Trophoblast cell (in vitro differentiated cells and primary cell): ENCODE results near the gene MT1G. TPM values are rescaled to one million over a fixed set of nuclear protein-coding genes. Genes with fewer than 3 reads are reported as not detected.
"Not testable (repeated sequence)": the region's sequence is repeated elsewhere in the genome, so short reads cannot be mapped to it uniquely, and the experiment has no call there.

Source experiments
- DNase-seq, 2 donors: peaks; one replicate each; pipeline ENCODE4 v3.0.0-alpha.2; 2016
- H2AFZ ChIP-seq: 2 replicates; pipeline ENCODE4 v1.6.1; 2013; ENCODE audit warnings: low read length, moderate library complexity, mild to moderate bottlenecking; ENCODE audit not compliant: insufficient read depth, poor library complexity
- H2AK5ac ChIP-seq: 2 replicates; pipeline ENCODE4 v1.6.1; 2013; ENCODE audit warnings: mild to moderate bottlenecking, low read length
- H2BK120ac ChIP-seq: 2 replicates; pipeline ENCODE4 v1.6.1; 2013; ENCODE audit warnings: low read length, mild to moderate bottlenecking, moderate library complexity; ENCODE audit not compliant: insufficient read depth, poor library complexity
- H2BK12ac ChIP-seq: 2 replicates; pipeline ENCODE4 v1.6.1; 2013; ENCODE audit warnings: mild to moderate bottlenecking, low read length, moderate library complexity
- H2BK5ac ChIP-seq: 2 replicates; pipeline ENCODE4 v1.6.1; 2013; ENCODE audit warnings: low read length, low read depth, moderate library complexity, mild to moderate bottlenecking; ENCODE audit not compliant: poor library complexity
- H3K14ac ChIP-seq: 2 replicates; pipeline ENCODE4 v1.6.1; 2013; ENCODE audit warnings: mild to moderate bottlenecking, low read length
- H3K18ac ChIP-seq: 2 replicates; pipeline ENCODE4 v1.6.1; 2013; ENCODE audit warnings: mild to moderate bottlenecking, low read length
- H3K23ac ChIP-seq: 2 replicates; pipeline ENCODE4 v1.6.1; 2013; ENCODE audit warnings: low read length
- H3K27ac ChIP-seq: 2 replicates; pipeline ENCODE4 v1.5.1; 2013; ENCODE audit warnings: low read depth, mild to moderate bottlenecking, inconsistent platforms, low read length, moderate library complexity
- H3K27me3 ChIP-seq: 2 replicates; pipeline ENCODE4 v1.6.1; 2013; ENCODE audit warnings: inconsistent platforms, mild to moderate bottlenecking, low read length, moderate library complexity; ENCODE audit not compliant: insufficient read depth
- H3K36me3 ChIP-seq, 2 experiments: 1 replicate in 1 of 2; 2 replicates in 1 of 2; pipeline ENCODE4 v1.6.1; 2013; ENCODE audit warnings: low read length in 2 of 2, mild to moderate bottlenecking in 2 of 2, moderate library complexity in 1 of 2; ENCODE audit not compliant: insufficient read depth in 2 of 2, control insufficient read depth in 1 of 2
- H3K4ac ChIP-seq: 2 replicates; pipeline ENCODE4 v1.6.1; 2013; ENCODE audit warnings: low read depth, mild to moderate bottlenecking, low read length, moderate library complexity
- H3K4me1 ChIP-seq, 2 experiments: 1 replicate in 1 of 2; 2 replicates in 1 of 2; pipeline ENCODE4 v1.6.1; 2013; ENCODE audit warnings: low read length in 2 of 2, mild to moderate bottlenecking in 2 of 2, moderate library complexity in 1 of 2; ENCODE audit not compliant: insufficient read depth in 2 of 2, control insufficient read depth in 1 of 2
- H3K4me2 ChIP-seq: 2 replicates; pipeline ENCODE4 v1.6.1; 2013; ENCODE audit warnings: inconsistent platforms, mild to moderate bottlenecking, low read length, moderate library complexity
- H3K4me3 ChIP-seq: 2 replicates; pipeline ENCODE4 v1.5.1; 2013; ENCODE audit warnings: mild to moderate bottlenecking, low read depth, low read length, inconsistent platforms
- H3K79me1 ChIP-seq: one replicate; pipeline ENCODE4 v1.6.1; 2013; ENCODE audit warnings: low read length
- H3K79me2 ChIP-seq: 2 replicates; pipeline ENCODE4 v1.6.1; 2013; ENCODE audit warnings: low read length, mild to moderate bottlenecking; ENCODE audit not compliant: control insufficient read depth, insufficient read depth, poor library complexity
- H3K9ac ChIP-seq: 2 replicates; pipeline ENCODE4 v1.6.1; 2013; ENCODE audit warnings: mild to moderate bottlenecking, low read length
- H3K9me3 ChIP-seq: 2 replicates; pipeline ENCODE4 v1.6.1; 2013; ENCODE audit warnings: low read depth, mild to moderate bottlenecking, control low read depth, inconsistent platforms, low read length; ENCODE audit not compliant: insufficient read depth
- H4K12ac ChIP-seq: 2 replicates; pipeline ENCODE4 v1.6.1; 2013; ENCODE audit warnings: low read depth, mild to moderate bottlenecking, low read length, moderate library complexity
- H4K8ac ChIP-seq: 2 replicates; pipeline ENCODE4 v1.6.1; 2013; ENCODE audit warnings: low read depth, mild to moderate bottlenecking, low read length, moderate library complexity
- H4K91ac ChIP-seq: one replicate; pipeline ENCODE4 v1.6.1; 2013; ENCODE audit warnings: low read depth, mild to moderate bottlenecking, low read length, moderate library complexity
- WGBS: extraction: QIAGEN DNeasy Blood & Tissue Kit; methylation state at CpG from one replicate; pipeline ENCODE4 v1.1.7; 2013; ENCODE audit warnings: missing lambda C conversion rate; ENCODE audit not compliant: insufficient read length, insufficient coverage; ENCODE audit errors: extremely low coverage; 5-methylcytosine and 5-hydroxymethylcytosine counted together
- polyA plus RNA-seq: library from polyadenylated mRNA; stranded (reverse); fragments of 200-250 nt; gene quantifications from 2 replicates; pipeline ENCODE4 v1.2.3, GENCODE V29; 2013

The MT1G gene
- 176 and 215 TPM in 2 replicates for polyA plus RNA-seq

DNA sequence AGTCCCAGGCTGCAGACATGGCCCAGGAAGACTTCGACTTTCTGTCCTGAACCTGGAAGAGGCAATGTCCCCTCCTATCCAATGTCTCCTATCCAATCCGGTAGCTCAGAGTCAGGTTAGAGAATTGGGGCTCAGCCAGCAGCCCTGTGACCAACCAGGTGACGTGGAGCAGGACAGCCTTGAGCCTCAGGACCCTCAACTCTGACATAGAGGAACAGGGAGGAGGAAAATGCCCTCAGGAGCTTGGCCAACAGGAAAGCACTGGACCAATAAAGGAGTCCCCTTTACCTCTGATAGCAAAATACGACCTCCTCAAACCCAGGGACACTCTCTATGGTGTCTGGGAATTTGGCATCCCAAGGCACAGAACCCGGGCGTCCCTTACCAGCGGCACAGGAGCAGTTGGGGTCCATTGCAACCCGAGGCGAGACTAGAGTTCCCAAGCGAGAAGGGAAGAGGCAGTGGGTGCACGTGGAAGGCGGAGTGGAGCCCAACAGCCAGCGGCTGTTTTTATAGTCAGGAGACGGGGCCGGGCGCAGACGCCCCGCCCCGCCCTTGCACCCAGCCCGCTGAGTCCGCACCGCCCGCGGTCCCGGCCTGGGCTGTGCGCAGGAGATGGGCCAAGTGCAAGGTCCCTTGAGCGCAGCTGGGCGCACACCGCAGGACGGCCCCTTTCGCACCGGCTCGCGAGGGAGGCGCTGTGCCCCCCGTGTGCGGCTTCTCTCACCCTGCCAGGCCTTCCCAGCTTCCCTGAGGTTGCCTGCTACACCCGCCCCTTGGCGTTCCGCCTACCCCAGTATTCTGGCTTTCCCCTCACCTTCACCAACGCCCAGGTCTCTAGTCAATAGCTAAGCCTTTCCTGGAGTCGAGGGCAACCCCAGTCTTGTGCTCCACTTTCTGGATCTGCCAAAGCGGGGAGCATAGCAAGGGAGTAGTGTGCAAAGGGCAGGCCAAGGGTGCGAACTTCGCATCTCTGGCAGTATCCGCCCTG is at the start of gene MT1G:
Gene MT1G, minus strand, starts transcription at position 485 of the 991 bp plus-strand sequence. Its CDS starts 72 bp downstream, at position 413.
- Histone ChIP-seq H3K79me2 (no peaks in the 10 kb centered on the region), H3K14ac (no peak within 1 kb of the TSS), H3K27me3 (peaks cover 72% of the 10 kb centered on the region), H3K4ac (no peak within 1 kb of the TSS), H4K91ac (no peak within 1 kb of the TSS), H3K9ac (no peak within 1 kb of the TSS), H2BK12ac (no peak within 1 kb of the TSS), H3K9me3 (peaks cover 7% of the 10 kb centered on the region), H4K8ac (no peak within 1 kb of the TSS), H2BK120ac (no peak within 1 kb of the TSS), H3K23ac (peak within 1 kb of the TSS; percentile 87), H3K36me3 (no peaks in the 10 kb centered on the region), H3K4me2 (no peak within 1 kb of the TSS), H3K79me1 (no peaks in the 10 kb centered on the region), H3K4me3 (no peak within 1 kb of the TSS), H3K4me1 (peaks cover 0 to 3% of the 10 kb centered on the region in 2 experiments), H2AFZ (no peak within 1 kb of the TSS), H2AK5ac (no peak within 1 kb of the TSS), H3K18ac (no peak within 1 kb of the TSS), H2BK5ac (no peak within 1 kb of the TSS), H3K27ac (no peak within 1 kb of the TSS), H4K12ac (no peak within 1 kb of the TSS)
- peak in 1 of 2 donors; percentile 46 for DNase-seq
- no CpG with 5 or more reads among the region's 46 CpGs for whole genome bisulfite sequencing

- H3K4me3 ChIP-seq, H4K91ac ChIP-seq, H4K12ac ChIP-seq, H3K27ac ChIP-seq, H3K18ac ChIP-seq, H3K36me3 ChIP-seq, H3K4me2 ChIP-seq, H3K9me3 ChIP-seq, H3K27me3 ChIP-seq, H3K4me1 ChIP-seq, H3K79me2 ChIP-seq, H3K23ac ChIP-seq, H2BK120ac ChIP-seq, DNase-seq, H2AK5ac ChIP-seq, H3K79me1 ChIP-seq, H2AFZ ChIP-seq, H2BK12ac ChIP-seq, H3K14ac ChIP-seq, H2BK5ac ChIP-seq, H3K9ac ChIP-seq, H3K4ac ChIP-seq, H4K8ac ChIP-seq: not testable (repeated sequence)
- no CpG with 5 or more reads among the region's 2 CpGs for WGBS
Measured at GRCh38 chr16:56717532-56717931, 49.7 kb upstream of the MT1G start.

- H3K18ac ChIP-seq: no peak overlapping the region
- no peak overlapping the region for H3K4ac ChIP-seq
- H4K12ac ChIP-seq: no peak overlapping the region
- no peak overlapping the region for H2BK5ac ChIP-seq
- H4K8ac ChIP-seq: no peak overlapping the region
- H3K9me3 ChIP-seq: no peaks in the 10 kb centered on the region
- no peak overlapping the region for H3K14ac ChIP-seq
- WGBS: no CpG with 5 or more reads among the region's 3 CpGs
- H2BK12ac ChIP-seq: no peak overlapping the region
- DNase-seq: no peak
- no peak overlapping the region for H3K27ac ChIP-seq
- no peak overlapping the region for H3K9ac ChIP-seq
- H2BK120ac ChIP-seq: no peak overlapping the region
- no peaks in the 10 kb centered on the region for H3K27me3 ChIP-seq
- no peak overlapping the region for H3K4me3 ChIP-seq
- no peaks in the 10 kb centered on the region for H3K36me3 ChIP-seq
- no peak overlapping the region for H2AFZ ChIP-seq
- H2AK5ac ChIP-seq: no peak overlapping the region
- no peak overlapping the region for H3K4me2 ChIP-seq
- no peak overlapping the region for H4K91ac ChIP-seq
- H3K23ac ChIP-seq: no peak overlapping the region
- no peaks in the 10 kb centered on the region for H3K4me1 ChIP-seq
- H3K79me2 ChIP-seq: no peaks in the 10 kb centered on the region
- no peaks in the 10 kb centered on the region for H3K79me1 ChIP-seq
Measured at GRCh38 chr16:56716761-56717160, 48.9 kb upstream of the MT1G start.

DNA sequence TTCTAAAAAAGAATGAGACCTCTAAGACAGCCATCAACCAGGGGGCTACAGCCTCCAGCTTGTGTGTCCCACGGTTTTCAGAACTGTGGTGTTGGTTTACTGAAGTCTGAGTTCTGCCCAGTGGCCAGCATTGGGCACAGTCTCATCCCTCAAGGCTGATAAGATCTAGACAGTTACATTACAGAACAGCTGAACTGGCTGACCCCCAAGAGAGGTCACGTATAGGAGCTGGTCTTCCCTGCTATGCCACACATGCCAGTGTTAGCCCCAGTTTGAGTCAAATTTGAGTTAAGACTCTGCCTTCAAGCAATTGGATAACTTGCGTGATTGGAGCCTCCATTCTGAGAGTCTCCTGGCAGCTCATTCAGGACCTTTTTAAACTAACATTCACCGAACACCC is 47.3 kb upstream of the MT1G start:
- no peak overlapping the region for H2AFZ ChIP-seq
- H3K14ac ChIP-seq: no peak overlapping the region
- no peak overlapping the region for H4K8ac ChIP-seq
- no peak overlapping the region for H3K9ac ChIP-seq
- H2AK5ac ChIP-seq: no peak overlapping the region
- no peak overlapping the region for H4K91ac ChIP-seq
- H3K27me3 ChIP-seq: no peaks in the 10 kb centered on the region
- no peaks in the 10 kb centered on the region for H3K36me3 ChIP-seq
- no peak overlapping the region for H3K18ac ChIP-seq
- no peaks in the 10 kb centered on the region for H3K79me1 ChIP-seq
- H3K4me2 ChIP-seq: no peak overlapping the region
- H3K27ac ChIP-seq: no peak overlapping the region
- H3K9me3 ChIP-seq: no peaks in the 10 kb centered on the region
- no peaks in the 10 kb centered on the region for H3K79me2 ChIP-seq
- H3K4me3 ChIP-seq: no peak overlapping the region
- no peak overlapping the region for H2BK5ac ChIP-seq
- no CpG with 5 or more reads among the region's 4 CpGs for WGBS
- no peaks in the 10 kb centered on the region for H3K4me1 ChIP-seq
- DNase-seq: no peak
- no peak overlapping the region for H3K23ac ChIP-seq
- H2BK120ac ChIP-seq: no peak overlapping the region
- no peak overlapping the region for H4K12ac ChIP-seq
- H2BK12ac ChIP-seq: no peak overlapping the region
- no peak overlapping the region for H3K4ac ChIP-seq
